Activated CD8-positive, alpha-beta memory T cell treated with anti-CD3 and anti-CD28 coated beads, Interleukin-2, amount 50 U/mL, for 1 hour (primary cell): ENCODE data around the gene CDH1.
"Not testable (repeated sequence)": the region's sequence is repeated elsewhere in the genome, so short reads cannot be mapped to it uniquely, and the experiment has no call there.

Source experiments
- DNase-seq: peaks from one replicate; pipeline ENCODE4 v3.0.0-alpha.2; 2020; ENCODE audit errors: extremely low read depth

Gene CDH1

DNA sequence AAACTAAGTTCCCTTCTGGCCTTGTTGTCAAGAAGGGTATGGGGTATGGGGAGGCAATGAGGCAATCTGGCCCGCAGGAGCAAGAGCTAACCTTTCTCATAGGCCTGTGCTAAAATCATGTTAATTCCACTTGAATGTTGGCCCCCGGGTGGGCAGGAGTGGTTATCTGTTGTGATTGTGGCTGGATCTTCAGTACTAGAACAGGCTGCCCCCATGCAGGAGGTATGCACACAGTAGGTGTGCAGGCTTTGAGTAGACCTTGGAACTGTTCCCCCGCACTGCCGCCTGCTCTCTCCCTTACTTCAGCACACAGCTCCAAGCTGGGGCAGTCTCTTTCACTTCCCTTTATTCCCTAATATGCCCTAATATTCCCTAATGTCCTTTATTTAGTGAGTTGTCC is 53.9 kb downstream of the CDH1 start:
- no peak for DNase-seq

DNA sequence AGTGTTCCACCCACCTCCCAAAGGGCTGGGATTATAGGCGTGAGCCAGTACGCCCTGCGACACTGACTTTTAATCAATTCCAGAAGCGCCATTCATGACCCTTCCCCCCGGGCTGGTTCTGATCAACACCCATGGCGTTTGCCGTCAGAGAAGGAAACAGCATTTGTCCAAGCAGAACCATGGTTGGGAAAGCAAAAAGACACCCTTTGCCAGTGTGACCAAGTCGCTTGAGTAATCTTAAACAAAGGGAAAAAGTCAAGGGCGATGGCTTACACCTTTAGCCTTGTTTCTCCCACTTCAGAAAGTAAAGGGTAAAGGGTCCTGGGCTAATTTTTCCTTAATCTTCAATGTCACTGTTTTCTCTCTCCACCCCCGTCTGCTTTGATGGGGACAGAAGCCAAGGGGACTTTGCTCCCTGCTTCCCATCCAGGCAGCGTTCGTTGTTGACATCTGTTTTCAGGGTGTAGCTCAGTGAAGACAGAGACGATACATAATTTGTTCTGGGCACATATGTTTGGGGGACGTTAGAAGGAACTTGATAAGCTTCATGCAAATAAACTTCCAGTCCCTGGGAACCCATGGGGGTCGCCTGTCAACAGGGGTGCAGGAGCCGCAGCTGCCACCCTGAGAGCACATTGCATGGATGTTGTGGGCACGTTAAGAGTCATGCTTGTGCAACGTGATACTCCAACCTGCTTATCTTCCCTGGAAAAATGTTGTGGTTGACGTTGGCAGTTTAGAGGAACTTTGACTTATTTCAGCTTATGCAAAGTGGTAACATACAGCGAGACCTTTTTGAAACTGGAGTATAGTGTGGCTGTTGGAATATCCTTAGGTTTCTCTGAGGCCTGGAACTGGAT is 55.6 kb downstream of the CDH1 start:
- DNase-seq, result no peak

DNA sequence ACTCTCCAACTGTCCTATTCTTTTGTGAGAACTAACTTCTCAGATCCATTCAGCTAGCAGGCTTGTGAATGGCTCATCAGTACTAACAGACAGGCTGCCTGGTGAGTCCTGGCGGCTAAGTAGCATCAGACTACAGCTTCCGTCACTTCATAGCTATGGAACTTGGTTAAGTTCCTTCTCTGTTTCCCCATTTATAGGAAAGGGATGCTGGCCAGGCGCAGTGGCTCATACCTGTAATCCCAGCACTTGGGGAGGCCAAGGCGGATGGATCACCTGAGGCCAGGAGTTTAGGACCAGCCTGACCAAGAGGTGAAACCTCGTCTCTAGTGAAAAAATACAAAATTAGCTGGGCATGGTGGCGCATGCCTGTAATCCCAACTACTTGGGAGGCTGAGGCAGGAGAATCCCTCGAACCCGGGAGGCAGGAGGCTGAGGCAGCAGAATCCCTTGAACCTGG is 56.3 kb downstream of the CDH1 start:
- no peak for DNase-seq

DNA sequence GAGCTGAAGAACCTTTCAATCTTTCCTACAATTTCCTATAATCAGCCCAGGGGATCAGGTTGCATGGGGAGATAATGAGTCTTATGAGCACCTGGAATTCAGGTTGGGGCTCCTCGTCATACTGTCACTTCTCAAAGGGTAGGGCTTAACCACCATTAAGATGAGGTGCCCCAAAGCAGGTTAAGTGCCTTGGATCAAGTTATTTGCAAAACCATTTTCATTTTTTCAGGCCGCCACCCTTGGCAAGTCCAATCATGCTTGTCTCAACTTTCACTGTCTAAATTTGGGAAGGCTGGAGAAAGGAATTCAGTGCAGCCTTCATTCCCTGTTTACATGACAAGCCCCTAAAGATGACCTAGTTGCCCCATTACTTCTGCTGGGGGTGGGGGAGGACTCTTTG is 61.3 kb downstream of the CDH1 start:
- DNase-seq, result no peak

DNA sequence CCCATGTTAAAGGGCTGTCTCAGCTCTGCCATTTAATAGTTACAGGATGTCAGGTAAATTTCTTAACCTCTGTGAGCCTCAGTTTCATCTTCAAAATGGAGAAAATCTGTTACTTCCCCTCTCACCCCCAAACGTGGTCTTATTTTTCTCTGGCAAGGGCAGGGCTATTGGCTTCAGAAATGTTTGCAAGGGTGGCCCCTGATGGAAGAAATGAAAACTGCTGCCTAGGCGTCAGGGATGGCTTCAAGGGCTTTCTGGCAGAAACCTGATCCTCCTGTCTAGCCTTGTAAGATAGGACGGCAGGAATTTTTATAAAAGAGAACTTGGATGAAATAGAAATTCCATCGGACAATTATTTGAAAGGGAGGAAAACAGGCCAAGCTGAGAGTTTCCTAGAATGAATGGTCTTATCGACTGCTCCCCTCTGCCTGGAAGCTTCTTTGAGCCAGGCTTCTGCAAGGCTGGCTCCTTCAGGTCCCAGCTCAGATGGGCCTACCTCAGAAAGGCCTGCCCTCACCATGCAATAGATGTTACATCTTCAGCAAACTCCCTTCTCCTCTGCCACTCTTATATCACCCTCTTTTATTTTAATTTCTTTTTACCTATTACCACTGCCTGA is 63.3 kb downstream of the CDH1 start:
- no peak for DNase-seq

GRCh38 chr16:68802190-68802589 is 65.1 kb downstream of the CDH1 start:
- no peak for DNase-seq

DNA sequence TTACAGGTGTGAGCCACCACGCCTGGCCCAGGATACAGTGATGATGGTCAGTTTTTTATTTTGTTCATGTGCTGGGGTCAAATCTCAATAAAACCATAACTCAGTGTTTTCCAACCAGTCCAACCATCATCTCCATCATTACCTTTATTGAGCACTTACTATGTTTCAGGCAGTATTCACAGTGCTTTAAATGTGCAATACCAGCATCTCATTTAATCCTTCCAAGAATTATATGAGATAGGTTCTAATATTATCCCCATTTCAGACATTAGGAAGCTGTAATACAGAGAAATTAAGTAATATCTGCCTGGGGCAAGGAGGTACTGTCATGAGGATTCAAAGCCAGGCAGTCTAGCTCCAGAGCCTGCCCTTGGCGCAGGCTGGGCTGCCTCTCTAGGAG is 69.3 kb downstream of the CDH1 start:
- no peak for DNase-seq

DNA sequence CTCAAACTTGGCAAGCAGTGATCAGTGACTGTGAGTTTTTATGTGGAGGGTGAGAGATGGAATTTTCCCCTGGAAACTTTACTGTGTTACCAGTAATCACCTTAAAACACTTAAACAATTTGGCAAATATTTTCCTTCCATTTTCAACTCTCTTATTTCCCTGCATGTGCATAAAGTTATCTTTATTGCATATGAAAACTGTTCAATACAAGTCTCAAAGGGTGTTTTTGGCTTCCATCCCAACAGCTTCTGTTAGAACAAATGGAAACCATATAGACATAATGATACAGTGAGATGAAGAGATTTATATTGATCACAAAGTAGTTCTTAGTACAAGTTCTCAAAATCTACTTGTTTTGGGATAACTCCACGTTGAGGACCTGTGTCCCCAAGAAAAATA is 69.9 kb downstream of the CDH1 start:
- no peak for DNase-seq

DNA sequence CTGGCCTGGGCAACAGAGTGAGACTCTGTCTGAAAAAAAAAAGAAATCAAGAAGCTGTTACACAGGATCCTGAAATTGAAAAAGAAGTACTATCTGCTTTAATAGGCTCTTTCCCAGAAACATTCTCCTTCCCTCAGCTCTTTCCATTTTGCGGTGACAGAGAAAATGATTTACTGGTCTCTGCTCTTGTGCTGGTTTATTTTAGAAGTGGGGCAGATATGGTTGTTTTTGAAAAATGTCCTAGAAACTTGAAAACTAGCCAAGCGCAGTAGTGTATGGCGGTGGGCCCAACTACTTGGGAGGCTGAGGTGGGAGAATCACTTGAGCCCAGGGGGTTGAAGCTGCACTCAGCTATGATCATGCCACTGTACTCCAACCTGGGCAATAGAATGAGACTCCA is 77.4 kb downstream of the CDH1 start:
- no peak for DNase-seq

- DNase-seq, result no peak
Measured at GRCh38 chr16:68823401-68824135, 86.5 kb downstream of the CDH1 start.

- no peak for DNase-seq
Measured at GRCh38 chr16:68825427-68825826, 88.3 kb downstream of the CDH1 start.

- DNase-seq, result no peak
Measured at GRCh38 chr16:68826652-68827051, 89.6 kb downstream of the CDH1 start.

DNA sequence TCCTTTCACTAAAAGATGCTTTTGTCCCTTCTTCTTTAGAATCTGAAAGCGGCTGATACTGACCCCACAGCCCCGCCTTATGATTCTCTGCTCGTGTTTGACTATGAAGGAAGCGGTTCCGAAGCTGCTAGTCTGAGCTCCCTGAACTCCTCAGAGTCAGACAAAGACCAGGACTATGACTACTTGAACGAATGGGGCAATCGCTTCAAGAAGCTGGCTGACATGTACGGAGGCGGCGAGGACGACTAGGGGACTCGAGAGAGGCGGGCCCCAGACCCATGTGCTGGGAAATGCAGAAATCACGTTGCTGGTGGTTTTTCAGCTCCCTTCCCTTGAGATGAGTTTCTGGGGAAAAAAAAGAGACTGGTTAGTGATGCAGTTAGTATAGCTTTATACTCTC is 96.2 kb downstream of the CDH1 start:
- DNase-seq, result no peak

DNA sequence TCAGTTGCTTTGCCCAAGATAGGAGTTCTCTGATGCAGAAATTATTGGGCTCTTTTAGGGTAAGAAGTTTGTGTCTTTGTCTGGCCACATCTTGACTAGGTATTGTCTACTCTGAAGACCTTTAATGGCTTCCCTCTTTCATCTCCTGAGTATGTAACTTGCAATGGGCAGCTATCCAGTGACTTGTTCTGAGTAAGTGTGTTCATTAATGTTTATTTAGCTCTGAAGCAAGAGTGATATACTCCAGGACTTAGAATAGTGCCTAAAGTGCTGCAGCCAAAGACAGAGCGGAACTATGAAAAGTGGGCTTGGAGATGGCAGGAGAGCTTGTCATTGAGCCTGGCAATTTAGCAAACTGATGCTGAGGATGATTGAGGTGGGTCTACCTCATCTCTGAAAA is 97.5 kb downstream of the CDH1 start:
- no peak for DNase-seq

DNA sequence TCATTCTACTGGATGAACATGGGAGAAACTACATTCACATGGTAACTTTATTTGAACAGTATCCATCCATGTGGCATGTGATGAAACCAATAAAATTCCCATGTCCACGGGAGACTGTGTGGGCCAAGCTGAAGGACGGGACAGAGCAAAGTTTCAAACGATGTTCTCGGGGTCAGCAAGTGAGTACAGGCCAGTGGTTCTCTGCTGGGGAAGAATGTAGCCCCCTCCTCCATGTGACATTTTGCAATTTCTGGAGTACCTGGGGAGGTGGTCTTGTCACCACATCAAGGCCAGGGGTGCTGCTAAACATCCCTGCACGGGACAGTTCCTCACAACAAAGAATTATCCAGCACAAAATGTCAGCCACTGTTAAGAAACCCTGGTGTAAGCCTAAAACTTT is 98.9 kb downstream of the CDH1 start:
- no peak for DNase-seq

GRCh38 chr16:68839831-68840230 is 102.7 kb downstream of the CDH1 start:
- DNase-seq, result no peak

DNA sequence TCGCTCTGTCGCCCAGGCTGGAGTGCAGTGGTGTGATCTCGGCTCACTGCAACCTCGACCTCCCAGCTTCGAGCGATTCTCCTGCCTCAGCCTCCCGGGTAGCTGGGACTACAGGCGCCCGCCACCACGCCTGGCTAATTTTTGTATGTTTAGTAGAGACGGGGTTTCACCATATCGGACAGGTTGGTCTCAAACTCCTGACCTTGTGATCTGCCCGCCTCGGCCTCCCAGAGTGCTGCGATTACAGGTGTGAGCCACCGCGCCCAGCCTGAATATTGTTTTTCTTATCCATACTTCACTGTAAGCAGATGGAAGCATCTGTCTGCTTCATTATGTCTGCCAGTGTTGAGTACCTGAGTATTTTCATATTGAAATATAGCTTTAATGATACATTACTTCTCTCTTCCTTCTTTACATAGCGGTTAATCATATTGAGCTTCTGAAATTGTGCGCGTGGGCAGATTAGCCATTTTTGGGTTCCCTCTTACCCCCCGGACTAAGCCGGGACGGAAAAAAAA is 105.9 kb downstream of the CDH1 start:
- DNase-seq, result not testable (repeated sequence)

DNA sequence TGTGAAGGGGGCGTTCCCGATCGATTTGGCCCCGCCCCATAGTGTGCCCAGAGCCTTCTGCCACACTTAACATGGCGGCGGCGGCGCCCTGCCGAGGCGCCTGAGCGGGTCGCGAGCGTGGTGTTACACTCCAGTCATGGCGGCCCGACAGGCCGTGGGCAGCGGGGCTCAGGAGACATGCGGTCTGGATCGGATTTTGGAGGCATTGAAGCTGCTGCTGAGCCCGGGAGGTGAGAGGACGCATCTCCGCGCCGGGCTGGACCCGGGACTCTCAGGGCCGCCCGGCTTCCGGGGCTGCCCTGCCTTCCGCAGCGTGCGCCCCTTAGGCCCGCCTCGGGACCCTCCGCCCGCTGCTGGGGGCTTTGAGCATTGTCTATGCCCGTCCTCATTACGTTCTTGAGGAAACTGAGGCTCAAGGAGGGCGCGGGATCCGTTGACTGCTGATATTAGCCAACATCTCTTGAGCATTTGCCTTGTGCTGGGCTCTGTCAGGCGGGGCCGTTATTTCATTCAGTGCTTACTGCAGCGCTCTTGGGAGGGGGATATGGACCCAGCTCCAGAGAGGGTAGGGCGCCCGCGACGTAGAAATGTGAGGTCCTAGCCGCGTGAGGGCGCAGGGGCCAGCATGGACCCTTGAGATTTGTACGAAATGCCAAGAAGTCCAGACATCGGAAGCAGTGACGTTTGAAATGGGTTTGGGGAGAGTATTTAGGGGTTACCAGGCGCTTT is 106.6 kb downstream of the CDH1 start, which contains the start of gene TANGO6:
TSS of gene TANGO6 (plus strand) at position 50 of the 729 bp plus-strand sequence. CDS start at position 137, 87 bp downstream.
- DNase-seq, result peak; percentile 66

GRCh38 chr16:68844211-68844564 is 107.1 kb downstream of the CDH1 start:
- no peak for DNase-seq

GRCh38 chr16:68848786-68849185 is 111.7 kb downstream of the CDH1 start:
- no peak for DNase-seq

GRCh38 chr16:68850481-68850880 is 113.4 kb downstream of the CDH1 start:
- no peak for DNase-seq

GRCh38 chr16:68851601-68852000 is 114.5 kb downstream of the CDH1 start:
- DNase-seq, result no peak
